ENCODE data around the gene NUDT22. TPM values are rescaled to one million over a fixed set of nuclear protein-coding genes. Genes with fewer than 3 reads are reported as not detected.
A peak's percentile ranks its signal among the peaks of the same experiment; 100 is the strongest.

Gene NUDT22, protein sequence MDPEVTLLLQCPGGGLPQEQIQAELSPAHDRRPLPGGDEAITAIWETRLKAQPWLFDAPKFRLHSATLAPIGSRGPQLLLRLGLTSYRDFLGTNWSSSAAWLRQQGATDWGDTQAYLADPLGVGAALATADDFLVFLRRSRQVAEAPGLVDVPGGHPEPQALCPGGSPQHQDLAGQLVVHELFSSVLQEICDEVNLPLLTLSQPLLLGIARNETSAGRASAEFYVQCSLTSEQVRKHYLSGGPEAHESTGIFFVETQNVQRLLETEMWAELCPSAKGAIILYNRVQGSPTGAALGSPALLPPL
- polyA plus RNA-seq (47.3 and 62.1 TPM in 2 replicates), polyA minus RNA-seq (16.4 and 21.2 TPM in 2 replicates)

DNA sequence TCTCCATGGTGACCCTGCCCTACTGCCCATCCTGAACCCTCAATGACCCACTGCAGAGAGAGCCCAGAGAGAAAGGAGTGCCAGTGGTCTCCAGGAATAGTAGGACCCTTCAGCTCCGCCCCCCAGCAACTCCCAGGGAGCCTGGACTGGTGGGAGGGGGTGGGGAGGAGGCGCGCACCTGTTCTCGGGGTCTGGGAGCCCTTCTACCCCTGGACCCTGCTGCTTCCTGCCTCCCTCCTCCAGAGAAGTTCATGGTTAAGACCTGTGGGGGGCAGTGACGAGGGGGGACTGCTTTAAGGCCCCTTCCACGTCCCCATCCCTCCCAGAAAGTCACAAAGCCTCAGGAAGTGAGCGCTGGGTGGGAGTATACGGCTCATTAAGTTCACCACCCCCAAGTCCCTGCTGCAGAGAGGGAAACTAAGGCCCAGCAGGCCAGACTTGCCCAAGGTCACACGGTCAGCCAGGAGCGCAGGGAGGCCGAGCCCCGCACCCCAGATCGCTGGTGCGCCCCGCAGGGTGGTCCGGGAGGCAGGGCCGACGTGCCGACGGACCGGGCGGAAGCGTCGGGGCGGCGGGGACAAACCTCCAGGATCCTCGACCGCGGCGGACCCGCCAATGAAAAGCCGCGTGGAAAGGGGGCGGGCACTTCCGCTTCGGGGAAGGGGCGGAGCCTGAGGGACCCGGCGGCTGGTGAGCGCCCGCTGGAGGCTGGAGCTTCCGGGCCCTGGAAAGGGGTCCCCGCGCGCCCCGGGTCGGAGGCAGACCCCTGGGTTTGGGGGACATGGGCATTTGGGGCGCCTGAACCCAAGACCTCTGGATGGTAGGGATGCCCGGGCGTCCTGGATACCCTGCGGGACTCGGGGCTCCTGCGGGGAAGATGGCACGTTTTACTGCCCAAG is at the start of gene NUDT22, which contains the start of gene TRPT1:
Gene NUDT22, plus strand, starts transcription at position 667 of the 899 bp plus-strand sequence. CDS start 379 bp downstream, outside the sequence.
Gene TRPT1, minus strand, starts transcription at position 579 of the 899 bp plus-strand sequence. Its CDS starts 326 bp downstream, at position 253.
- peak within 1 kb of the TSS; percentile 84 for H3K4me3 ChIP-seq (ENCODE audit: low read length)
- no peaks in the 10 kb centered on the region for H3F3A ChIP-seq (ENCODE audit: insufficient read depth, low read length, poor library complexity, severe bottlenecking)
- no peaks in the 10 kb centered on the region for H3K9me2 ChIP-seq (ENCODE audit: insufficient read depth, low read length)
- H3K9ac ChIP-seq (ENCODE audit: low read length): peak within 1 kb of the TSS; percentile 83
- H3K79me2 ChIP-seq (replicated peaks; ENCODE audit: insufficient read depth, low read length): peaks cover 6% of the 10 kb centered on the region
- TF ChIP-seq, protein P1, sequence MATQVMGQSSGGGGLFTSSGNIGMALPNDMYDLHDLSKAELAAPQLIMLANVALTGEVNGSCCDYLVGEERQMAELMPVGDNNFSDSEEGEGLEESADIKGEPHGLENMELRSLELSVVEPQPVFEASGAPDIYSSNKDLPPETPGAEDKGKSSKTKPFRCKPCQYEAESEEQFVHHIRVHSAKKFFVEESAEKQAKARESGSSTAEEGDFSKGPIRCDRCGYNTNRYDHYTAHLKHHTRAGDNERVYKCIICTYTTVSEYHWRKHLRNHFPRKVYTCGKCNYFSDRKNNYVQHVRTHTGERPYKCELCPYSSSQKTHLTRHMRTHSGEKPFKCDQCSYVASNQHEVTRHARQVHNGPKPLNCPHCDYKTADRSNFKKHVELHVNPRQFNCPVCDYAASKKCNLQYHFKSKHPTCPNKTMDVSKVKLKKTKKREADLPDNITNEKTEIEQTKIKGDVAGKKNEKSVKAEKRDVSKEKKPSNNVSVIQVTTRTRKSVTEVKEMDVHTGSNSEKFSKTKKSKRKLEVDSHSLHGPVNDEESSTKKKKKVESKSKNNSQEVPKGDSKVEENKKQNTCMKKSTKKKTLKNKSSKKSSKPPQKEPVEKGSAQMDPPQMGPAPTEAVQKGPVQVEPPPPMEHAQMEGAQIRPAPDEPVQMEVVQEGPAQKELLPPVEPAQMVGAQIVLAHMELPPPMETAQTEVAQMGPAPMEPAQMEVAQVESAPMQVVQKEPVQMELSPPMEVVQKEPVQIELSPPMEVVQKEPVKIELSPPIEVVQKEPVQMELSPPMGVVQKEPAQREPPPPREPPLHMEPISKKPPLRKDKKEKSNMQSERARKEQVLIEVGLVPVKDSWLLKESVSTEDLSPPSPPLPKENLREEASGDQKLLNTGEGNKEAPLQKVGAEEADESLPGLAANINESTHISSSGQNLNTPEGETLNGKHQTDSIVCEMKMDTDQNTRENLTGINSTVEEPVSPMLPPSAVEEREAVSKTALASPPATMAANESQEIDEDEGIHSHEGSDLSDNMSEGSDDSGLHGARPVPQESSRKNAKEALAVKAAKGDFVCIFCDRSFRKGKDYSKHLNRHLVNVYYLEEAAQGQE (IDR thresholded peaks at IDR 0.05; ENCODE audit: borderline replicate concordance): no peak
- peak; percentile 13 for TF ChIP-seq EP300 (conservative IDR thresholded peaks at IDR 0.05; ENCODE audit: poor library complexity, severe bottlenecking)
- peak; percentile 38 for TF ChIP-seq SMC3 (conservative IDR thresholded peaks at IDR 0.05; ENCODE audit: poor library complexity)
- peak; percentile 67 for TF ChIP-seq MXI1 (conservative IDR thresholded peaks at IDR 0.05; ENCODE audit: poor library complexity, severe bottlenecking)
- TF ChIP-seq TAF1 (IDR thresholded peaks at IDR 0.05; ENCODE audit: low read depth): peak; percentile 54
- peak; percentile 68 for TF ChIP-seq POLR2AphosphoS5 (IDR thresholded peaks at IDR 0.05)
- TF ChIP-seq EZH2 (IDR thresholded peaks at IDR 0.05; ENCODE audit: borderline replicate concordance, insufficient read depth, low read length, poor library complexity, severe bottlenecking): no peak
- TF ChIP-seq, protein P2, sequence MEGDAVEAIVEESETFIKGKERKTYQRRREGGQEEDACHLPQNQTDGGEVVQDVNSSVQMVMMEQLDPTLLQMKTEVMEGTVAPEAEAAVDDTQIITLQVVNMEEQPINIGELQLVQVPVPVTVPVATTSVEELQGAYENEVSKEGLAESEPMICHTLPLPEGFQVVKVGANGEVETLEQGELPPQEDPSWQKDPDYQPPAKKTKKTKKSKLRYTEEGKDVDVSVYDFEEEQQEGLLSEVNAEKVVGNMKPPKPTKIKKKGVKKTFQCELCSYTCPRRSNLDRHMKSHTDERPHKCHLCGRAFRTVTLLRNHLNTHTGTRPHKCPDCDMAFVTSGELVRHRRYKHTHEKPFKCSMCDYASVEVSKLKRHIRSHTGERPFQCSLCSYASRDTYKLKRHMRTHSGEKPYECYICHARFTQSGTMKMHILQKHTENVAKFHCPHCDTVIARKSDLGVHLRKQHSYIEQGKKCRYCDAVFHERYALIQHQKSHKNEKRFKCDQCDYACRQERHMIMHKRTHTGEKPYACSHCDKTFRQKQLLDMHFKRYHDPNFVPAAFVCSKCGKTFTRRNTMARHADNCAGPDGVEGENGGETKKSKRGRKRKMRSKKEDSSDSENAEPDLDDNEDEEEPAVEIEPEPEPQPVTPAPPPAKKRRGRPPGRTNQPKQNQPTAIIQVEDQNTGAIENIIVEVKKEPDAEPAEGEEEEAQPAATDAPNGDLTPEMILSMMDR (IDR thresholded peaks at IDR 0.05; ENCODE audit: poor library complexity, severe bottlenecking): peak; percentile 68
- peak; percentile 31 for TF ChIP-seq RAD21 (conservative IDR thresholded peaks at IDR 0.05)
- no peaks in the 10 kb centered on the region for H3K36me3 ChIP-seq (ENCODE audit: insufficient read depth, low read length)
- H3K9me3 ChIP-seq (ENCODE audit: low read length): no peaks in the 10 kb centered on the region
- H3K27me3 ChIP-seq (ENCODE audit: insufficient read depth, low read depth, low read length): no peaks in the 10 kb centered on the region
- H3K27ac ChIP-seq (ENCODE audit: low read length): peak within 1 kb of the TSS; percentile 51
- no peaks in the 10 kb centered on the region for H4K20me1 ChIP-seq (ENCODE audit: insufficient read depth)
- peak within 1 kb of the TSS; percentile 84 for H2AFZ ChIP-seq (ENCODE audit: low read depth, low read length)
- peak within 1 kb of the TSS; percentile 68 for H3K4me2 ChIP-seq (ENCODE audit: low read length)

DNA sequence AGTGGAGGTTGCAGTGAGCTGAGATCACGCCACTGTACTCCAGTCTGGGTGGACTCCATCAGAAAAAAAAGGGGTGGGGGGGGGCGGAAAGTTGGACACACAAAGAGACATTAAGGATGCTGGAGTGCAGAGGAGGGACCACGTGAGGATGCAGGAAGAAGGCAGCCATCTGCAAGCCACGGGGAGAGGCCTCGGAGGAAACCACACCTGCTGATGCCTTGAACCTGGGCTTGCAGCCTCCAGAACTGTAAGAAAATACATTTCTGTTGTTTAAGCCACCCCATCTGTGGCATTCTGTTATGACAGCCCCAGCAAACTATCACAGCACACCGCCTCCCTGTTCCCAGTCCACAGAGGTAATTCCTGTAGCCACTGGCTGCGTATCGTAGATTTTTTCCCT is 49.3 kb upstream of the NUDT22 start:
- Histone ChIP-seq H3K9me2 (ENCODE audit: insufficient read depth, low read length) (no peaks in the 10 kb centered on the region), H3F3A (ENCODE audit: insufficient read depth, low read length, poor library complexity, severe bottlenecking) (no peaks in the 10 kb centered on the region), H3K4me2 (ENCODE audit: low read length) (no peak overlapping the region), H3K9me3 (ENCODE audit: low read length) (no peaks in the 10 kb centered on the region), H4K20me1 (ENCODE audit: insufficient read depth) (no peaks in the 10 kb centered on the region), H3K27ac (ENCODE audit: low read length) (no peak overlapping the region), H2AFZ (ENCODE audit: low read depth, low read length) (no peak overlapping the region), H3K36me3 (ENCODE audit: insufficient read depth, low read length) (no peaks in the 10 kb centered on the region), H3K9ac (ENCODE audit: low read length) (no peak overlapping the region), H3K4me3 (ENCODE audit: low read length) (no peak overlapping the region), H3K79me2 (replicated peaks; ENCODE audit: insufficient read depth, low read length) (no peaks in the 10 kb centered on the region), H3K27me3 (ENCODE audit: insufficient read depth, low read depth, low read length) (no peaks in the 10 kb centered on the region)
- TF ChIP-seq SMC3 (conservative IDR thresholded peaks at IDR 0.05; ENCODE audit: poor library complexity): no peak
- TF ChIP-seq POLR2AphosphoS5 (IDR thresholded peaks at IDR 0.05): no peak
- no peak for TF ChIP-seq RAD21 (conservative IDR thresholded peaks at IDR 0.05)
- TF ChIP-seq EP300 (conservative IDR thresholded peaks at IDR 0.05; ENCODE audit: poor library complexity, severe bottlenecking): no peak
- TF ChIP-seq, protein P2 (IDR thresholded peaks at IDR 0.05; ENCODE audit: poor library complexity, severe bottlenecking): no peak
- no peak for TF ChIP-seq MXI1 (conservative IDR thresholded peaks at IDR 0.05; ENCODE audit: poor library complexity, severe bottlenecking)
- TF ChIP-seq TAF1 (IDR thresholded peaks at IDR 0.05; ENCODE audit: low read depth): no peak
- TF ChIP-seq, protein P1 (IDR thresholded peaks at IDR 0.05; ENCODE audit: borderline replicate concordance): no peak
- no peak for TF ChIP-seq EZH2 (IDR thresholded peaks at IDR 0.05; ENCODE audit: borderline replicate concordance, insufficient read depth, low read length, poor library complexity, severe bottlenecking)

All from neural cell (in vitro differentiated cells).